K562 (cell line): ENCODE results near the gene ZNF652.

ENCODE experiments used
- CBX2 ChIP-seq: fragments of 200-600 bp; sonication (generic); IDR thresholded peaks from one replicate; pipeline ENCODE4 v1.6.1; 2012; ENCODE audit warnings: mild to moderate bottlenecking, low read length, inconsistent platforms; ENCODE audit not compliant: insufficient read depth, poor library complexity, severe bottlenecking
- CSDE1 ChIP-seq, 2 experiments: fragments of 450-650 bp; IDR thresholded peaks; 2 replicates each; pipeline ENCODE4 v1.6.1; 2016; ENCODE audit warnings: mild to moderate bottlenecking in 1 of 2
- GABPB2 ChIP-seq: fragments of 250-450 bp; sonication (Bioruptor Pico); conservative IDR thresholded peaks from 2 replicates; pipeline ENCODE4 v1.5.1; 2021; ENCODE audit warnings: mild to moderate bottlenecking
- NRF1 ChIP-seq, 2 experiments: fragments of 450-650 bp; IDR thresholded peaks in 1 of 2; conservative IDR thresholded peaks in 1 of 2; 2 replicates each; pipeline ENCODE4 v1.6.1; 2014; ENCODE audit warnings: mild to moderate bottlenecking in 2 of 2
- POLR2A ChIP-seq: fragments of 450-650 bp; conservative IDR thresholded peaks from 2 replicates; pipeline ENCODE4 v1.6.1; 2016
- POLR2AphosphoS5 ChIP-seq: IDR thresholded peaks from 2 replicates; pipeline ENCODE4 v1.6.1; 2011; ENCODE audit warnings: mild to moderate bottlenecking, low read depth, low read length, moderate library complexity; ENCODE audit not compliant: control insufficient read depth, insufficient read depth
- SREBF1 ChIP-seq: fragments of 150-350 bp; IDR thresholded peaks from 2 replicates; pipeline ENCODE4 v1.6.1; 2014; ENCODE audit warnings: antibody characterized with exemption, low read depth, low read length, borderline replicate concordance
- STAG1 ChIP-seq: sonication (generic); formaldehyde crosslinking; IDR thresholded peaks from 2 replicates; pipeline ENCODE4 v1.5.0; 2020; ENCODE audit warnings: missing genetic modification reagents, borderline replicate concordance
- ZNF780A ChIP-seq: fragments of 250-450 bp; sonication (Bioruptor Pico); IDR thresholded peaks from 2 replicates; pipeline ENCODE4 v1.5.0; 2021; ENCODE audit warnings: mild to moderate bottlenecking
- TF ChIP-seq, protein P1 (sequence below): fragments of 150-350 bp; conservative IDR thresholded peaks from 2 replicates; pipeline ENCODE4 v1.6.1; 2014; ENCODE audit warnings: low read length
- TF ChIP-seq, protein P2 (sequence below), 3 experiments: IDR thresholded peaks in 2 of 3; conservative IDR thresholded peaks in 1 of 3; 2 replicates each; pipeline ENCODE4 v1.5.1; 2011 to 2012; ENCODE audit warnings: low read length in 3 of 3, mild to moderate bottlenecking in 3 of 3, control low read depth in 2 of 3, improper control_type of control experiment in 1 of 3, inconsistent platforms in 1 of 3, low read depth in 1 of 3, mixed read lengths in 1 of 3, moderate library complexity in 1 of 3; ENCODE audit not compliant: insufficient read depth in 2 of 3
- TF ChIP-seq, protein P3 (sequence below): sonication (generic); formaldehyde crosslinking; IDR thresholded peaks from 2 replicates; pipeline ENCODE4 v1.5.0; 2020; ENCODE audit warnings: missing genetic modification reagents

DNA sequence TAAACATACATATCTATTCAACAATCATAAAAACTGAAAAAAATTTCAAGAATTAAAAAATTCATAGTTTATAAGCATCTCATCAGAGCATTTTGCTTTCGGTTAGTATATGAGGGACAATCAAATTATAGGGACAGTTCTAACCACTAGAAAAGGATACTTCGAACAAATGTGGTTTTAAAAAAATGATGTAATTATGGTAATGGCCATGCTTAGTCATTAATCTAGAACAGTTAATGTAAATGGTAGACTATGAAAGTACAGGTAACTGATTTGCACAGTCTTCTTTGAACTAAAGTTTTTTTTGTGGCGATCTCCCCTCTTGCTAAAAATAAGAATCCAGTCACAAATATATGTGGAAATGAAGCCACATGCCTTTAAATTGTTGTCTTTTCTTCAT lies 67.9 kb downstream of the ZNF652 start:
- TF ChIP-seq STAG1 (CRISPR knock-in tag) (no peak), POLR2AphosphoS5 (no peak), CBX2 (no peak), GABPB2 (no peak), SREBF1 (no peak), ZNF780A (CRISPR knock-in tag) (no peak), CSDE1 (IDR thresholded peaks at IDR 0.05) (no peak), NRF1 (conservative IDR thresholded peaks at IDR 0.05 in 1 of 2, IDR thresholded peaks at IDR 0.05 in 1 of 2) (no peak), POLR2A (no peak)
- TF ChIP-seq, protein P1, sequence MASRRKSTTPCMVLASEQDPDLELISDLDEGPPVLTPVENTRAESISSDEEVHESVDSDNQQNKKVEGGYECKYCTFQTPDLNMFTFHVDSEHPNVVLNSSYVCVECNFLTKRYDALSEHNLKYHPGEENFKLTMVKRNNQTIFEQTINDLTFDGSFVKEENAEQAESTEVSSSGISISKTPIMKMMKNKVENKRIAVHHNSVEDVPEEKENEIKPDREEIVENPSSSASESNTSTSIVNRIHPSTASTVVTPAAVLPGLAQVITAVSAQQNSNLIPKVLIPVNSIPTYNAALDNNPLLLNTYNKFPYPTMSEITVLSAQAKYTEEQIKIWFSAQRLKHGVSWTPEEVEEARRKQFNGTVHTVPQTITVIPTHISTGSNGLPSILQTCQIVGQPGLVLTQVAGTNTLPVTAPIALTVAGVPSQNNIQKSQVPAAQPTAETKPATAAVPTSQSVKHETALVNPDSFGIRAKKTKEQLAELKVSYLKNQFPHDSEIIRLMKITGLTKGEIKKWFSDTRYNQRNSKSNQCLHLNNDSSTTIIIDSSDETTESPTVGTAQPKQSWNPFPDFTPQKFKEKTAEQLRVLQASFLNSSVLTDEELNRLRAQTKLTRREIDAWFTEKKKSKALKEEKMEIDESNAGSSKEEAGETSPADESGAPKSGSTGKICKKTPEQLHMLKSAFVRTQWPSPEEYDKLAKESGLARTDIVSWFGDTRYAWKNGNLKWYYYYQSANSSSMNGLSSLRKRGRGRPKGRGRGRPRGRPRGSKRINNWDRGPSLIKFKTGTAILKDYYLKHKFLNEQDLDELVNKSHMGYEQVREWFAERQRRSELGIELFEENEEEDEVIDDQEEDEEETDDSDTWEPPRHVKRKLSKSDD, result no peak
- TF ChIP-seq, protein P2, sequence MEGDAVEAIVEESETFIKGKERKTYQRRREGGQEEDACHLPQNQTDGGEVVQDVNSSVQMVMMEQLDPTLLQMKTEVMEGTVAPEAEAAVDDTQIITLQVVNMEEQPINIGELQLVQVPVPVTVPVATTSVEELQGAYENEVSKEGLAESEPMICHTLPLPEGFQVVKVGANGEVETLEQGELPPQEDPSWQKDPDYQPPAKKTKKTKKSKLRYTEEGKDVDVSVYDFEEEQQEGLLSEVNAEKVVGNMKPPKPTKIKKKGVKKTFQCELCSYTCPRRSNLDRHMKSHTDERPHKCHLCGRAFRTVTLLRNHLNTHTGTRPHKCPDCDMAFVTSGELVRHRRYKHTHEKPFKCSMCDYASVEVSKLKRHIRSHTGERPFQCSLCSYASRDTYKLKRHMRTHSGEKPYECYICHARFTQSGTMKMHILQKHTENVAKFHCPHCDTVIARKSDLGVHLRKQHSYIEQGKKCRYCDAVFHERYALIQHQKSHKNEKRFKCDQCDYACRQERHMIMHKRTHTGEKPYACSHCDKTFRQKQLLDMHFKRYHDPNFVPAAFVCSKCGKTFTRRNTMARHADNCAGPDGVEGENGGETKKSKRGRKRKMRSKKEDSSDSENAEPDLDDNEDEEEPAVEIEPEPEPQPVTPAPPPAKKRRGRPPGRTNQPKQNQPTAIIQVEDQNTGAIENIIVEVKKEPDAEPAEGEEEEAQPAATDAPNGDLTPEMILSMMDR (IDR thresholded peaks at IDR 0.05 in 2 of 3, conservative IDR thresholded peaks at IDR 0.05 in 1 of 3; ENCODE audit: insufficient read depth in 2 of 3, low read depth in 1 of 3, low read length in 3 of 3), result no peak
- TF ChIP-seq, protein P3, sequence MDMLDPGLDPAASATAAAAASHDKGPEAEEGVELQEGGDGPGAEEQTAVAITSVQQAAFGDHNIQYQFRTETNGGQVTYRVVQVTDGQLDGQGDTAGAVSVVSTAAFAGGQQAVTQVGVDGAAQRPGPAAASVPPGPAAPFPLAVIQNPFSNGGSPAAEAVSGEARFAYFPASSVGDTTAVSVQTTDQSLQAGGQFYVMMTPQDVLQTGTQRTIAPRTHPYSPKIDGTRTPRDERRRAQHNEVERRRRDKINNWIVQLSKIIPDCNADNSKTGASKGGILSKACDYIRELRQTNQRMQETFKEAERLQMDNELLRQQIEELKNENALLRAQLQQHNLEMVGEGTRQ, result no peak
